SIG-M5 treated with dmso at 0.1 percent for 504 hours (cell line): Measurements from ENCODE around the gene DUS1L.

Source experiments
- DNase-seq: peaks from one replicate; lab custom pipeline; 2025; ENCODE audit not compliant: unreplicated experiment; lab: John Stamatoyannopoulos, UW

Gene DUS1L

DNA sequence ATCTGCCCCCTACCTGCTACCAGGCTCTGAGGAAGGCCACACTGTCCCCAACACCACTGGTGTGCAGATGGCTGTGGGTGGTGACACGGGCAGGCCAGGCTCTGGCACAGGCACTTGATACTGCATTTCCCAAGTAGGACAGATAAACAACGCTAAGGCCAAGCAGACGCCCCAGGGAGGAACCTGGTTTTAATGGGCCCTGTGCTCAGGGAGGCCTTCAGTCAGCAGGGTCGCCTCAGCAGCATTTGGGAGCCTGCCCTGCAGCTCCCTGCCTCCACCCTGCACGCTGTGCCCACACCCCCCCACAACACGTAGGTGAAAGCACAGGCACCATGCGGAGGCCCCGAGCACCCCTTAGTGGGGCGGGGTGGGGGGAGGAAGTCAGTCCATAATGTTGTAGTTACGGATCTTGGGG is 35.7 kb upstream of the DUS1L start:
- DNase-seq: no peak

DNA sequence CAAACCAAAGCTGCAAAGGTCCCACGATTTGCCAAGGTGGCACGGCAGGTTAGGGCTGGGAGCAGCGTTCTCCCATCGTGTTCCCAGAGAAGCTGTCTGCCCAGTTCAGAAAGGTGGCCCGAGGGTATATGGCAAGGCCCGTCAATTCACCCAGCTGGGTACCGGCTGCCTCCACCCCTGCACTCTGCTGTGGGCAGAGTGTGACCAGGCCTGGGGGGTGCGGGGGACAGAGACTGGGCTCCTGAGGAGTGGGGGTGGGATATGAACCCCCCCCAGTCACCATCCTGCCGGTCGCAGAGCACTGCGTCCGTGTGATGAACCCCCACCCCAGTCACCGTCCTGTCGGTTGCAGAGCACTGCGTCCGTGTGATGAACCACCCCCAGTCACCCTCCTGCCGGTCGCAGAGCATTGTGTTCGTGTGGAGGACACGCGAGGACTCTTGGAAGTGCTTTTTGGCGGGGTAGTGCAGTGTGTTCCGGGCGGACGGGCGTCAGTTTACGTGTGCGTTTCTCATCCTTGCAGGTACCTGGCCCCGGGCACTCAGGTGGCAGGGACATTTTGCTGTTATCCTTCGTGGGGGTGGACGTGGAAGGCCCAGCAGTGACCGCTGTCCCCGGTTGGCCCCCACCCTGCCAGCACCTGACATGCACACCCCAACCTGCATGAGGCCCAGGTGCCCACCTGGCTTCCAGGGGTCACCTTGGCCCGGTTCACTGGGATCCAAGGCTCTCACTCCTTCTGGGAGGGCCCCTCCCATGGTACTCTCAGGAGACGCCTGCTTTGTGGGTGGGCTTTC is 35.1 kb upstream of the DUS1L start:
- no peak for DNase-seq

DNA sequence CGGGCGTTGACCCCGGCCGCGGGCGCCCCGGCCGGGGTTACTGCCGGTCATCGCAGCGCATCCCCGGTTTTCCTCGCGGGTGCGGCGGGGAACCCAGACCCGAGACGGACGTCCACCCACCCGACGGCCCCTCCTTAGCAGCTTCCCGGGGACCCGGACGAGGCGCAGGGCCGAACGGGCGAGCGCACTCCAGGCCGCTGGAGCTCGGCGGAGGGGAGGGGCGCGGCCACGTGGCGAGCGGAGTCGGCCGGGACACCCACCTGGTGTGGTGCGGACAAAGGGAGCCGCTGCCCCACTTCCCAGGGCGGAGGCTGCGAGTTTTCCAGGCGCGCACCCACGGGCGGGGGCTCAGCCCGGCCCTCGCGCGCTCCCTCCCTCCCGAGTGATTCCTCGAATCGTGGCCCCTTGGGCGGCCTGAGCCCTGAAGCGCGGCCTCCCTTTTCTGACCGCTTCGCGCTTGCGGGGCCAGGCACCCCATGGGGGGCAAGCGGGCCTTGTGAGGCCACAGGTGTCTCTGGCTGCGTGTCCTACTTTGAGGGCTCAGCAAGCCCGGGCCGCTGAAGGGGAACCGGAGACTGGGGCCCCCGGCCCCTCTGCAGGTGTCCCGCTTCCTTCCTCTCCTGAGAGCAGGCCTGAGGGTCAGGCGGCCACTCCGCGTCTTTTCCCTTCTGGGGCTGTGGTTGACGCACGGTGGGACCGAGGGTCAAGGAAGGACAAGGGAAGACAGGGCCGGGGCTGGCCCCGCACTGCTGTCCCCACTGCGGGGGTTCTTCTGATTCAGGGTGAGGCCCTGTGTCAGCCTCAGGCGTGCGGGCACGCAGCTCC is 33.5 kb upstream of the DUS1L start:
- DNase-seq: peak; percentile 35

DNA sequence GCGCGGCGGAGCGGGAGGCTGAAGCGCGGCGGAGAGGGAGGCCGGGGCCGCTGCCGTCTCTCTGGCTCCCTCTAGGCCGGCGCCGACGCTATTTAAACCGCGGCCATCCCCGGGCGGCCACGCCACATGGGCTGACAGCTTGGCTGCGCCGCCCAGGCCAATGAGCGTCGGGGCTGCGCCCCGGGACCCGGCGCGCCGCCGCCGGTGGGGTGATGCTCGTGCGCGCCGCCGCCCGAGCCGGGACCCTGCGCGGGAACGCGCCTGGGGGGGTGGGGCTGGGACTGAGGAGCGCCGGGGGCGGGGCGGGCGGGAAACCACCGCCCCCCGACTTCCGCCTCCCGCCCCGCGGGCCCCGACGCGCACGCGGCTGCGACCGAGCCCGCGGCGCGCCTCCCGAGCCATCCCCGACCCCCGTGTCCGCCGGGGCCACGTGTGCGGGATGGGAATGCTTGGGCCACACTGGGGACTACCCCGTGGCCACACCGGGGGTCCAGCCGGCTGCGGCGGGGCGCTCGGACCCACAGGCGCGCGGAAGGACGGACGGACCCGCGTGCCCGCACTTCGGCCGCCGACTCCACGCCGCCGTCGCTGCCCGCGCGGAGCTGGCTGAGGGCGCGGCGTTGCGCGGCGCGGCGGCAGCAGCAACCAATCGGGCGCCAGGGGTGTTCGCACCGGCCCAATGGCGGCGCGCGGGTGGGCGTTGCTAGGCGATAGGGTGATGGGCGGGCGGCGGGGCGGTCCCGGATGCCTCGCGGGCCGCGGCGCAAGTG is 32.8 kb upstream of the DUS1L start, which contains the start of gene FASN:
FASN (minus strand) TSS at position 68 of the 770 bp plus-strand sequence. CDS start 1,791 bp downstream, outside the sequence.
- DNase-seq: peak; percentile 93

DNA sequence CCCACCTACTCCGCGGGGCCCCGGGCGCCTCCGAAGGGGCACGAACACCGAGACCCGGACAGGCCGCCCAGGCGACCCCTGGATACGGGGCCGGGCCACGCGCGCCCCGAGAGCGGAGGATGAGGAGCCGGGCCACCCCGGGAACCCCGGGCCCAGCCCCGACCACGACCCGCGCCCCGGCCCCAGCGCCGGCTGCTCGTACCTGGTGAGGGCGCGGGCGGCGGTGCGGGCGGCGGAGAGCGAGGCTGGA is 32.2 kb upstream of the DUS1L start:
- no peak for DNase-seq

DNA sequence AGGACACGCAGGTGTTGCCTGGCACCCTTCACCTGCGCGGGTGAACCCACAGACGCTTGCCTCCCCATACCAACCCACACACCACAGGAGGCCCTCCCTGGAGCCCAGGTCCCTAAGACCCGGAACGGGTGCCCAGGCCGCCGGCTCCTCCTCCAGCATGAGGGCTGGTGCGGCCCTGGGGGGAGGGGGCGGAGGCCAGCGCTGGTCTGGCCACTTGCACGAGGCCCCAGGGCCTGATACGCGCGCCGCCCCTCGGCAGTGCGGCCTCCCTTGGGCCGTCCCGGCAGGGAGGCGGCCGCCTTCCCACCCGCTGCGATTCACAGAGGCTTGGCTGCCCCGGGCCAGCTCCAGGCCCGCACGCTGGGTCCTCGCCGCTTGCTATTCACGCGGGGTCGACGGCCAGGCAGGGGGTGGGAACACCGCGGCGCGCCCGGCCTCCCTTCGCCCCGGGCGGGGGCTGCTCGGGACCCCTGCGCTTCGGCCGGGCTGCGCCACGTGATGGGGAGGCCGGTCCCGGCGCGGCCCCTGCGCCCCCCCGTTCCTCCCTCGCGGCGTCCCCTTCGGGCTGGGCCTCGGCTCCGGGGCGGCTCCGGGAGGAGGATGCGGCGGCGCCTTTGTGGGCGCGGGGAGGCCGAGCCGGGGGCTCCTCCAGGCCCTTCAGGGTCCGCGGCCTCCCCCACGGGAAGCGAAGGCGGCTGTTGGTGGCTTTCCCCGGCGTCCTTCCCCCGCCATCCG is 31.7 kb upstream of the DUS1L start:
- DNase-seq: no peak

DNA sequence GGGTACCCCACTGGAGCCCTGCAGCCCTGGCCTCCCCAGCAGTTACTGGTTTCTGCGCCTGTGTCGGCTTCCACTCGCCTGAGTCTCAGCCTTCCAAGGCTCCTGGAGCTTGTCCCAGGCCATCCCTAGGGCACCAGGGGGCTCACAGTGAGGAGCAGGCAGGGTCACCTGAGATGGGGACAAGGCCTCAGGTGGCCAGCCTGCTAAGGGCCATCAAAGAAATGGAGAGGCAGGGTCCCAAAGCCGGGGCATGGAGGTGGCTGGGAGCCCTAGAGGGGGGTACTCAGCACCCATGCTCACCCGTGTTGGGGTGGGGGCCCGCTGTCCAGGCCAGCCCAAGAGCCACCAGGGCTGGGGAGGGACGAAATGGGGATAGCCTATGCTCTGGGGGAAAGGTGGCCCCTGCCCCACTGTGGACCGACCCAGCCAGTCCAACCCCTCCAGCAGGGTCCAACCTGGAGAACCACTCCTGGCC is 31.1 kb upstream of the DUS1L start:
- DNase-seq: no peak

DNA sequence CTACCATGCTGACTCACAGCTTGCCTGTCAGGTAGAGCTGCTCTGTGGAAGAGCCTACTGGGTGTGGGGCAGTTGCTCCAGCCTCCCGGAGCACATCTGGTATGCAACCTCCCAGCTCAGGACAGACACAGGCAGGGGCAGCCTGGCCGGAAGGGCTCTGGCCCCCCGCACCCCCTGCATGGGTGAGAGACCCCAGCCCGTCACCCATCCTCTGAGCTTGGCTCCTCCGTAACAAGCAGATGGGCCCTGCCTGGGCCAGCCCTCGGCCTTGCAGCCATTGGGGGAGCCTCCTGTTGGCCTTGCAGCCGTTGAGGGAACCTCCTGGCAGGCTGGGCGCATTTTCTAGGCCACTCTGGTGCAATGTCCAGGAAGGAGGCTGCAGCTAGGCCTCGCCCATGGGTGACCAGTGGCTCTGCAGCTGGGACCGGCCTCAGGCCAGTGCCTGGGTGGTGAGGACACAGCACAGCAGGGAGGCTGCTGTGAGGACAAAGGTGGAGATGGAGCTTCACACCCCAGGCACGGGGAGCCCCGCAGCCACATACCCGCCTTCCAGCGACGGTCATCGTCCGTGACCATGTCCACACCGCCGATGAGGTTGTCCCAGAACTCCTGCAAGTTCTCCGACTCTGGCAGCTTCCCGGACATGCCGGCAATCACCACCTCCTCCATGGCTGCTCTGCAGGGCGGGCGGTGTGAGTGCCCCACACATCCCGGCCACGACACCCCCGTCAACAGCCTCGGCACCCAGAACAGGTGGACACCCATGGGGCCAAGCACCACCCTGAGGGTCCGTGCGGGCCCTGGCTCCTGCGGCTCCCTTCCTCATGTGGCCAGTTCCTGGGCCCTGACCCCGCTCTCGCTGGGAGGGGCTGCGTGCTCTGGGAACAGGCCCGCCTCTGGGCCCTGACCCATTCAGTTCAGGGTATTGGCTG is 30.4 kb upstream of the DUS1L start:
- DNase-seq: no peak

DNA sequence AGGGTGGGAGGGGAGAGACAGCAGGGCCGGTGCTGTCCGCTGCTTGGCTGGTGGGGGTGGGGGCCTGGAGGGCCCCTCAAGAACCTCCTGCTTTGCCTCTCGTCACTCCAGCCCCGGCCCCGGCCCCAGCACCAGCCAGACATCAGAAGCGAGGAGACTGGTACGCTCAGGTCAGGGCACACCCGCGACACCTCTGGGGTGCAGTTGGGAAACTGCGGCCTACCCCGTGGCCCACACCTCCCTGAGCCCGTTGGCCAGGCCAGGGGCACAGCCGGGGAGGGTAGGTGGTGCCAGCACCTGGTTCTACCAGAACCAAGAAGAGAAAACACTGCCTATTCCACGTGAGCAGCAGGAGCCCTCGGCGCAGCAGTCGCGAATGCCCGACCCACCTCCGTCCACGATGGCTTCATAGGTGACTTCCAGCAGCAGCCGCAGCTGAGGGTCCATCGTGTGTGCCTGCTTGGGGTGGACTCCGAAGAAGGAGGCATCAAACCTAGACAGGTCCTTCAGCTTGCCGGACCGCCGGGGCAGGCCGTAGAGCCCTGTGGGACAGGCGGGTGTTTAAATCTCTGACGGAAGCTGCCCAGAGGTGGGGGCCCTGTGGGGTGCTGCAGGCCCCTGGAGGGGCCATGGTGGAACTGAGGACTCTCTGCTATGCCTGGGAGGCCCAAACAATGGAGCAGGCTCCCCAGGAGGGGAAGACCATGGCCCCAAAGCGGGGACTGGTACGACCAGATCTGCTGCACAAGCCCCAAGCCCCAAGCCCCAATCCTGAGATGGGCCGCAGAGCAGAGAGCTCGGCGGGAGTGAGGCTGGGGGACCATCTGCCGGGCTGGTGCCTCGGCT is 29.6 kb upstream of the DUS1L start:
- DNase-seq: no peak

DNA sequence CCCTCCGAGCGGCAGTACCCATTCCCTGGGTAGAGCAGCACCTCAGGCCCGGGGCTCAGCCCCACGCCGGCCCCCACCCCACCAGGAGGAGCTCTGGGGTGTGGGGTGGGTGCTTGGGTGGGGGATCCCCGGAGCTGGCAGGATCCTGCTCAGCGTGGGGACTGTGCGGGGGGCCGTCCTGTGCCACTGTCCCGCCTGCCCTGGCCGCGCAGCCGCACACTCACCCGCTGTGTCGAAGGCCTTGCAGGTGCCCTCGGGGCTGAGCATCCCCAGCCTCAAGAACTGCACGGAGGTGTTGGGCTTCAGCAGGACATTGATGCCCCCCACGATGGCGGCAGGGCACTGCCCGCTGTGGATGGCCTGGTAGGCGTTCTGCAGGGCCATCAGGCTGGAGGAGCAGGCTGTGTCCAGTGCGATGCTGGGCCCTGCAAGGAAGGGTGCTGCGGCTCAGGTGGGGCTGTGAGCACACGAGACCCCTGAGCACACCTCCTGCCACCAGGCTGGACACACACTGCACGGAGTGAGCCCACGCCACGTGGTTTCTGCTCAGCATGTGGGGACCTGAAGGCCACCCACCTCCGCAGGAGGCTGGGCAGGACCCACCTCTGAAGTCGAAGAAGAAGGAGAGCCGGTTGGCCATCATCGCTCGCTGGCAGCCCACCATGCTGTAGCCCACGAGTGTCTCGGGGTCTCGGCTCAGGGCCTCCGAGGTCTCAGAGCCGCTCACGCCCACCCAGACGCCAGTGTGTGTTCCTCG is 27.6 kb upstream of the DUS1L start:
- no peak for DNase-seq

DNA sequence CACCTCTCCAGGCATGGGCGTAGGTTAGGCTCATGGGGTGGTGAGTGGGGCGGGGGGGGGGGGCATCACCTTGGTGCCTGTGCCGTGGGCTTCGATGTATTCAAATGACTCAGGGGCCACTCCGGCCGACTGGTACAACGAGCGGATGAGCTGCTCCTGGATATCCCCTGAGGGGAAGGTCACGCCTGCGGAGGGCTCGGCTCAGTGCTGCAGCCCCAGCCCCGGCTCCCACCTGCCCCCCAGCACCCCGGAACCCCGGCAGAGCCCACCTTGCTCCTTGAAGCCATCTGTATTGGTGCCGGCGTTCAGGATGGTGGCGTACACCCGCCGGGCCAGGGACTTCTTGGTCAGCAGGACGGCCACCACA is 27.0 kb upstream of the DUS1L start:
- DNase-seq: no peak

DNA sequence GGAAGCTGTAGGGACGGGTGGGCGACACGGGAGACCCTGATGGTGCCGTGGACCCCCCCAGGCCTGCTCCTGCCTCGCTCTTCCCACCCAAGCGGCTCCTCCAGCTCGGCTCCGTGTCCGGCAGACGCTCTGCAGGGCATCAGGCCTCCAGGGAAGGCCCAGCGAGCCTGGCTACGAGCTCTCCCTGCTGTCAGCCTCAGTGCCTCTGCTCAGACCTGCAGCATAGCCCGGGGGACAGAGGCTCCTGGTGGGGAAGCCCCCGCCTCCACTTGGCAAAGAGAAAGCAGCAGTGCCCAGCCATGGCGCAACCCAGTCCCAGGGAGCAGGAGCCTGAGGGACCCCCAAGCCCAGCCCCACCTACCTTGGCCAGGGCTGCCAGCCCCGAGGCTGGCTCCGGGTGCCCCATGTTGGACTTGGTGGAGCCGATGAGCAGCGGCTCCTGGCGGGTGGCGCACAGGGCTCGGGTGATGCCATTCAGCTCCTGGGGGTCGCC is 26.5 kb upstream of the DUS1L start:
- no peak for DNase-seq

DNA sequence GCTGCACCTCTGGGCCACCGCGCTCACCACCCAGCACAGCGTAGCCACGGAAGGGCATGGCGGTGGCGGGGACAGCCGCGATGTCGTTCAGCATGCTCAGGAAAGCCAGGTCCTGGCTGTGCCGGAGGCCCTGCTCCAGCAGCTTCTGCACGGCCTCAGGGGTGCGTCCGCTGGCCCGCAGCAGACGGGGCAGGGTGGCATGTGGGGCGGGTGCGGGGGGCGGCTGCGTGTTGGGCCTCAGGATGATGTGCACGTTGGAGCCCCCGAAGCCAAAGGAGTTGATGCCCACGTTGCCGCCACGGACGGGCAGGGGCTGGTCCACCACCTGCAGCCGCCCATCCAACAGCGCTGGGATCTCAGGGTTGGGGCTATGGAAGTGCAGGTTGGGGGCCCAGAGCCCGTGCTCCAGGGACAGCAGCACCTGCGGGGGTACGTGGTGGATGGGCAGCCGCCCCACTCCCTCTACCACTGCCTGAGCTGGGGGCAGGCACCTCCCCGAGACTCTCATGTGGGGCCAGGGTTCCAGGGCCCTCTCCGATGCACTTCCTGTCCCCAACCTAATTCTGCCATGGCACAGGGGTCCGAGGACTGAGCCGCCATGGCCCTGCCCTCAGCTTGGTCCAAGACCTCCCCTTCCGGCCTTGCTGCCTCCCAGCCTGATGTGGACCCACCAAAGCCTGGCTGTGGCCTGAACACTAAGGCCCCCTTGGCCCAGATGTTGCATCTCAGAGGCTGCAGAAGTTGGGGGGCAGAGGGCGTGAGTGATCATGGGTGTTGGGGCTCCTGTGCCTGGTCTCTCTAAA is 25.9 kb upstream of the DUS1L start:
- DNase-seq: no peak

DNA sequence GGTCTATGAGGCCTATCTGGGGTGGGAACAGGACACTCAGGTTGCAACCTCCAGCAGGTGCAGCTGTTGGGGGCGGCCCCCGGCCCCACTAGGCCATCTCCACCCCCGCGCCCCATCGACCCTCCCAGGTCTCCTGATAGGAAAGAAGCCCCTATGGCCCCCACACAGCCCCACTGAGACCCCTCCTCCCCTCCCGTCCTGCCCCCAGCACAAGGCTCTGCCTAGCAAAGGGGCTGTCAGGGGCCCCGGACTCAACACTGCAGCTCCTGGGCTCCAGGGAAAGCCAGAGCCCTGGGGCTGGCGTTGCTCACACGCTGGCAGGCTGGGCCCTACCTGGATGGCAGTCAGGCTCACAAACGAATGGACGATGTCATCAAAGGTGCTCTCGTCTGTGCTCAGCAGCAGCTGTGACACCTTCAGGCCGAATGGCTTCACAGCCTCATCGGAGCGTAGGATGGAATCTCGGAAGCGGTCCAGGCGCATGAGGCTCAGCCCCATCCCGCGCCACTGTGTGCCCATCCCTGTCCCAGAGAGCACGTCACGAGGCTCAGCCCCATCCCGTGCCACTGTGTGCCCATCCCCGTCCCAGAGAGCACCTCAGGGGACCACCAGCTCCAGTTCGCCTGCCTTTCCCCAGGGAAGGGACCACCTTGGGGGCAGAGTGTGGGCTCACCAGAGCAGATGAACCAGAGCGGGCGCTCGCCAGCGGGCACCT is 25.1 kb upstream of the DUS1L start:
- no peak for DNase-seq

DNA sequence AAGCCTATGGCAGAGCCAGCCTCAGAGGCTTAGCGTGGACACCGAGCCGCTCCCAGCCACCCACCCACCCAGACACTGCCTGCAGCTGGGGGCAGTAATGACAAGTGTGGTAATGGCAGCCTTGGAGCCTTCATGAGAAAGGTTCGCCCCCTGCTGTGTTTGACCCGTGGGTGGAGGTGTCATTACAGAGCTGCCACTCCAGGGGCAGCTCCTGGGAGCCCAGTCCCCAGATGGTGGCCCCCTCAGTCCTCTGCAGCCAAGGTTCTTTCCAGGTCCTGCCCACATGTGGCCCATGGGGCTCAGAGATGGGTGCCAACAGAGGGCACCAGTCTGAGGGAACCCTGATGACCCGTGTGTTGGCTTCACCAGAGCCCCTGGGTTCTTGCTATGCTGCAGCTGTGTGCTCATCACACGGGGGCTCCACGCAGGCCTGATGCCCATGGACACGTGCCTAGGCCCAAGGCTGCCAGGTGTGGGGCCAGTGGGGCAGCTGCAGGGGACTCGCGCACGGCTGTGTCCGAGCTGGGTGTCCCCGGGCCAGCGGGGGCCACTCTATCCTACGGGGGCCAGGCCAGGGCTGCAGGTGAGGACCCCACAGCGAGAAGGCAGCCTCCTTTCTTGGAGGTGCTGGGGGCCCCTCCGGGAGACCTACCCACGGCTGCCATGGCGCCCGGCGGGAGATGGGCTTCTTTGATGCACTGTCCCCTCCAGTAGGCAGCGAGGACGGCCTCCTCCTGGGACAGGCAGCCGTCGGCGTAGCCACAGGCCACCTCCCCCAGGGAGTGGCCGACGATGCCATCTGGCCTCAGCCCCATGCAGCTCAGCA is 24.3 kb upstream of the DUS1L start:
- no peak for DNase-seq
